Measurements from ENCODE around the gene ANO4. TPM values are rescaled to one million over a fixed set of nuclear protein-coding genes. Genes with fewer than 3 reads are reported as not detected.
"Not testable (repeated sequence)": the region's sequence is repeated elsewhere in the genome, so short reads cannot be mapped to it uniquely, and the experiment has no call there.

Gene ANO4
- total and polyA plus RNA-seq, 9 donors, result 1.8 to 13.1 (median 5.6) TPM

GRCh38 chr12:101115326-101115725 is 320.8 kb downstream of the ANO4 start:
- no peak for DNase-seq
- Histone ChIP-seq H3K9me3 (no peaks in the 10 kb centered on the region), H3K27ac (no peak overlapping the region), H3K27me3 (no peaks in the 10 kb centered on the region), H3K4me3 (no peak overlapping the region), H3K36me3 (no peaks in the 10 kb centered on the region), H3K4me1 (ENCODE audit: insufficient read depth) (no peaks in the 10 kb centered on the region)
- 78 to 87% (median 85%) methylated on average over 2 of the region's 2 CpGs for WGBS, 3 donors
- intact Hi-C loops (cut with DNase I), result no loop called here
- TF ChIP-seq EP300 (IDR thresholded peaks at IDR 0.05) (no peak), CTCF (IDR thresholded peaks at IDR 0.05) (no peak), POLR2A (IDR thresholded peaks at IDR 0.05) (no peak)

GRCh38 chr12:101116911-101117310 is 322.3 kb downstream of the ANO4 start:
- Histone ChIP-seq H3K27me3 (no peaks in the 10 kb centered on the region), H3K4me1 (ENCODE audit: insufficient read depth) (no peaks in the 10 kb centered on the region), H3K9me3 (no peaks in the 10 kb centered on the region), H3K36me3 (no peaks in the 10 kb centered on the region), H3K4me3 (no peak overlapping the region), H3K27ac (no peak overlapping the region)
- intact Hi-C loops (cut with DNase I), result no loop called here
- no peak for TF ChIP-seq CTCF (IDR thresholded peaks at IDR 0.05)
- no peak for TF ChIP-seq POLR2A (IDR thresholded peaks at IDR 0.05)
- no peak for TF ChIP-seq EP300 (IDR thresholded peaks at IDR 0.05)
- 82 to 87% (median 85%) methylated on average over 4 of the region's 4 CpGs for whole genome bisulfite sequencing, 3 donors
- no peak for DNase-seq

- no peaks in the 10 kb centered on the region for H3K9me3 ChIP-seq
- 83 to 93% (median 92%) methylated on average over 2 of the region's 2 CpGs for WGBS, 3 donors
- TF ChIP-seq POLR2A (IDR thresholded peaks at IDR 0.05) (no peak), EP300 (IDR thresholded peaks at IDR 0.05) (no peak), CTCF (IDR thresholded peaks at IDR 0.05) (no peak)
- H3K36me3 ChIP-seq, result no peaks in the 10 kb centered on the region
- H3K4me3 ChIP-seq, result no peak overlapping the region
- intact Hi-C loops (cut with DNase I), result no loop called here
- H3K27me3 ChIP-seq, result no peaks in the 10 kb centered on the region
- no peaks in the 10 kb centered on the region for H3K4me1 ChIP-seq (ENCODE audit: insufficient read depth)
- no peak for DNase-seq
- H3K27ac ChIP-seq, result no peak overlapping the region
These were observed 323.3 kb downstream of the ANO4 start for GRCh38 chr12:101117842-101118241.

GRCh38 chr12:101127521-101128219 is 333.1 kb downstream of the ANO4 start:
- Histone ChIP-seq H3K4me3 (no peak overlapping the region), H3K9me3 (no peaks in the 10 kb centered on the region), H3K4me1 (ENCODE audit: insufficient read depth) (peaks cover 13% of the 10 kb centered on the region), H3K27me3 (no peaks in the 10 kb centered on the region), H3K27ac (peak overlapping the region in 1 of 2 donors; percentile 8), H3K36me3 (no peaks in the 10 kb centered on the region)
- 39 to 70% (median 41%) methylated on average over 6 of the region's 6 CpGs for WGBS, 3 donors
- DNase-seq, result peak in 1 of 5 donors; percentile 18
- TF ChIP-seq CTCF (IDR thresholded peaks at IDR 0.05) (no peak), EP300 (IDR thresholded peaks at IDR 0.05) (no peak), POLR2A (IDR thresholded peaks at IDR 0.05) (no peak)
- intact Hi-C loops (cut with DNase I), result no loop called here

GRCh38 chr12:101145777-101146431 is 351.3 kb downstream of the ANO4 start:
- intact Hi-C loops (cut with DNase I); H3K9me3 ChIP-seq; DNase-seq; H3K36me3 ChIP-seq; H3K4me1 ChIP-seq (ENCODE audit: insufficient read depth); H3K27ac ChIP-seq; H3K4me3 ChIP-seq; H3K27me3 ChIP-seq: not testable (repeated sequence)
- WGBS, 3 donors, result 87 to 92% (median 92%) methylated on average over 35 of the region's 35 CpGs

All from ovary (tissue), 9 donors.